Choroid plexus epithelial cell (primary cell): ENCODE measurements around the gene DMAC1.

Experiments
- DNase-seq: peaks from one replicate; pipeline ENCODE4 v3.0.0-alpha.2; 2010; ENCODE audit warnings: low read depth
- H3K4me3 ChIP-seq: 2 replicates; pipeline ENCODE4 v1.5.1; 2011; ENCODE audit warnings: low read depth, mild to moderate bottlenecking, control low read depth, low read length, moderate library complexity
- CTCF ChIP-seq: conservative IDR thresholded peaks from 2 replicates; pipeline ENCODE4 v1.5.1; 2011; ENCODE audit warnings: low read depth, mild to moderate bottlenecking, control low read depth, inconsistent platforms, low read length, moderate library complexity

DMAC1 gene

DNA sequence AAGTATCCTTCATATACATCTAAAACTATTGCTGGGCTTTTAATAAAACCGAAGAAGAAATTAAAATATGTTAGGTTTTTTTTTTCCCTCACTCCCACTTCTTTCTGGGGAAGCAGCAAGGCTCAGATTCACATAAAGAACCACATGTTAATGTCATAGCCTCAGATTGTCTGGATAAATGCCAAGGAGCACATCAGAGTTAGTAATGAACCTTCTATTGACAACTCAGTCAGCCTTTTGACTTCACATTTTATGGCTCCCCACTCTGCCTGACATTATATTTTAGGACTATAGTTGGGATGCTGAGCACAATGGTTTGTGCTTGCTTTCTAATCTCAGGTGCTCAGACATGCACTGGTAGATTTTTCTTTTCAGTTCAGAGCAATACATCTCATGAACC is 21.8 kb downstream of the DMAC1 start:
- no peak for TF ChIP-seq CTCF
- no peak overlapping the region for H3K4me3 ChIP-seq
- no peak for DNase-seq

- TF ChIP-seq CTCF: no peak
- DNase-seq: no peak
- no peak overlapping the region for H3K4me3 ChIP-seq
Measured at GRCh38 chr9:7770111-7770510, 29.5 kb downstream of the DMAC1 start.

GRCh38 chr9:7762600-7762999 is 37.0 kb downstream of the DMAC1 start:
- H3K4me3 ChIP-seq: no peak overlapping the region
- no peak for TF ChIP-seq CTCF
- no peak for DNase-seq

DNA sequence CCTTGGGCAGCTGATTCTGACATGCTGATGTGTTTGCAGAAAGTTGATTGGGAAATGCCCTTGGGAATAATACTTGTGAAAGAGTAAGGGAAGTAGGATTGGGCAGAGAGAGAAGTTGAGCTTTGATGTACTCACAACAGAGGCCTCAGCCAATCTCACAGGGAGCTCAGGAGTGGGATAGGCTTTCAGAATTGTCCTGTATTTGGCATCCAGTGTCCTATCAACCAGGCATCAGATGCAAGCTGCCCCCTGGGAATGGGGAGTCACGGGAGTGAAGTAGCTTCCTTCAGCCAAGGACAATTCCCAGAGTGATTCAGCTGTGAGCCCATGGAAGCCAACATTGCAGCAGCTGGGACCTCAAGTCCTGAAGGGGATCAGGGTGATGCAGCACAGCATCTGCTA is 39.6 kb downstream of the DMAC1 start:
- no peak for TF ChIP-seq CTCF
- no peak overlapping the region for H3K4me3 ChIP-seq
- DNase-seq: peak; percentile 9

- peak; percentile 1 for DNase-seq
- H3K4me3 ChIP-seq: no peak overlapping the region
- no peak for TF ChIP-seq CTCF
Measured at GRCh38 chr9:7756088-7756487, 43.5 kb downstream of the DMAC1 start.

- TF ChIP-seq CTCF: no peak
- no peak for DNase-seq
- no peak overlapping the region for H3K4me3 ChIP-seq
Measured at GRCh38 chr9:7752481-7752880, 47.1 kb downstream of the DMAC1 start.
